IMR-90 (cell line): ENCODE results near the gene PDGFD. TPM values are rescaled to one million over a fixed set of nuclear protein-coding genes. Genes with fewer than 3 reads are reported as not detected.

ENCODE experiments used
- ATAC-seq: fragments of 200-7000 bp; cut with Tn5 transposase; 2 replicates; pipeline ENCODE4 v1.9.1; 2020; ENCODE audit warnings: low read depth, mild to moderate bottlenecking, moderate library complexity
- BruUV-seq: library from RNA; stranded (reverse); fragments of 400-500 nt; replicated peaks from 2 replicates; lab custom pipeline; 2021; lab: Mats Ljungman, UMichigan
- CTCF ChIA-PET: fragments of 300-600 bp; formaldehyde crosslinking; extraction: SDS; loops from one replicate; lab custom pipeline; 2021; ENCODE audit warnings: antibody characterized with exemption; lab: Yijun Ruan, JAX
- POLR2A ChIA-PET: fragments of 300-600 bp; sonication (Branson Sonifier 250); formaldehyde crosslinking; loops from one replicate; lab custom pipeline; 2022; ENCODE audit warnings: antibody characterized with exemption; ENCODE audit not compliant: unreplicated experiment; lab: Charles Lee
- DNase-seq: peaks from one replicate; pipeline ENCODE4 v3.0.0; 2013
- H2AFZ ChIP-seq: replicated peaks from 2 replicates; pipeline ENCODE3; 2013; ENCODE audit warnings: low read length, mild to moderate bottlenecking; ENCODE audit not compliant: poor library complexity
- H2AK5ac ChIP-seq: 2 replicates; pipeline ENCODE4 v1.6.1; 2013; ENCODE audit warnings: low read depth, low read length, inconsistent platforms
- H2AK9ac ChIP-seq: replicated peaks from 2 replicates; pipeline ENCODE3; 2013; ENCODE audit warnings: mild to moderate bottlenecking, low read depth, low read length, moderate library complexity; ENCODE audit not compliant: poor library complexity
- H2BK120ac ChIP-seq: 2 replicates; pipeline ENCODE4 v1.6.1; 2013; ENCODE audit warnings: low read depth, low read length, inconsistent platforms
- H2BK15ac ChIP-seq: 3 replicates; pipeline ENCODE4 v1.6.1; 2013; ENCODE audit warnings: low read depth, low read length, inconsistent platforms
- H2BK20ac ChIP-seq: 2 replicates; pipeline ENCODE4 v1.6.1; 2013; ENCODE audit warnings: low read depth, mild to moderate bottlenecking, inconsistent platforms, low read length, moderate library complexity
- H2BK5ac ChIP-seq: 2 replicates; pipeline ENCODE4 v1.6.1; 2013; ENCODE audit warnings: mild to moderate bottlenecking, low read depth, low read length, inconsistent platforms; ENCODE audit not compliant: poor library complexity, severe bottlenecking
- H3K14ac ChIP-seq: replicated peaks from 2 replicates; pipeline ENCODE4 v1.6.1; 2013; ENCODE audit warnings: low read depth, low read length, inconsistent platforms
- H3K18ac ChIP-seq: 2 replicates; pipeline ENCODE4 v1.6.1; 2013; ENCODE audit warnings: low read depth, low read length, control low read depth
- H3K23ac ChIP-seq: 2 replicates; pipeline ENCODE4 v1.6.1; 2013; ENCODE audit warnings: low read depth, low read length, inconsistent platforms
- H3K27ac ChIP-seq: 2 replicates; pipeline ENCODE4 v1.5.1; 2013; ENCODE audit warnings: mild to moderate bottlenecking, control low read depth, low read length; ENCODE audit not compliant: insufficient read depth
- H3K27me3 ChIP-seq: 2 replicates; pipeline ENCODE4 v1.6.1; 2013; ENCODE audit warnings: low read length; ENCODE audit not compliant: control insufficient read depth, insufficient read depth
- H3K36me3 ChIP-seq: 2 replicates; pipeline ENCODE4 v1.6.1; 2013; ENCODE audit warnings: low read length, mixed read lengths; ENCODE audit not compliant: control insufficient read depth, insufficient read depth
- H3K4ac ChIP-seq: 2 replicates; pipeline ENCODE4 v1.6.1; 2013; ENCODE audit warnings: low read depth, low read length, inconsistent platforms
- H3K4me1 ChIP-seq: 2 replicates; pipeline ENCODE4 v1.6.1; 2013; ENCODE audit warnings: low read length, mixed read lengths; ENCODE audit not compliant: control insufficient read depth, insufficient read depth
- H3K4me2 ChIP-seq: 2 replicates; pipeline ENCODE4 v1.6.1; 2013; ENCODE audit warnings: low read depth, mild to moderate bottlenecking, control low read depth, low read length, moderate library complexity
- H3K4me3 ChIP-seq: 2 replicates; pipeline ENCODE4 v1.5.1; 2013; ENCODE audit warnings: low read depth, mild to moderate bottlenecking, control low read depth, low read length, moderate library complexity; ENCODE audit not compliant: insufficient read depth
- H3K56ac ChIP-seq: 2 replicates; pipeline ENCODE4 v1.6.1; 2013; ENCODE audit warnings: low read length, inconsistent platforms; ENCODE audit not compliant: insufficient read depth; ENCODE audit errors: extremely low read depth
- H3K79me1 ChIP-seq, 2 experiments: 2 replicates each; pipeline ENCODE4 v1.6.1; 2013; ENCODE audit warnings: low read length in 2 of 2, inconsistent platforms in 1 of 2, low read depth in 1 of 2
- H3K9ac ChIP-seq: 2 replicates; pipeline ENCODE4 v1.6.1; 2013; ENCODE audit warnings: low read depth, low read length, control low read depth
- H3K9me1 ChIP-seq: 2 replicates; pipeline ENCODE4 v1.6.1; 2013; ENCODE audit warnings: low read length, inconsistent platforms; ENCODE audit not compliant: insufficient read depth
- H3K9me3 ChIP-seq: 2 replicates; pipeline ENCODE4 v1.6.1; 2013; ENCODE audit warnings: low read length; ENCODE audit not compliant: control insufficient read depth, insufficient read depth
- H4K20me1 ChIP-seq: 2 replicates; pipeline ENCODE4 v1.6.1; 2013; ENCODE audit warnings: low read length, inconsistent platforms; ENCODE audit not compliant: insufficient read depth
- H4K5ac ChIP-seq: 2 replicates; pipeline ENCODE4 v1.6.1; 2013; ENCODE audit warnings: mild to moderate bottlenecking, low read depth, low read length, control low read depth
- H4K8ac ChIP-seq, 2 experiments: 2 replicates each; pipeline ENCODE4 v1.6.1; 2013; ENCODE audit warnings: low read depth in 2 of 2, low read length in 2 of 2, control low read depth in 1 of 2, inconsistent platforms in 1 of 2
- H4K91ac ChIP-seq: 2 replicates; pipeline ENCODE4 v1.6.1; 2013; ENCODE audit warnings: low read depth, low read length, inconsistent platforms; ENCODE audit not compliant: insufficient read depth
- BHLHE40 ChIP-seq: fragments of 150-350 bp; IDR thresholded peaks from 2 replicates; pipeline ENCODE4 v1.6.1; 2016; ENCODE audit warnings: mild to moderate bottlenecking, low read depth, low read length
- CEBPB ChIP-seq: IDR thresholded peaks from 2 replicates; pipeline ENCODE4 v1.6.1; 2012; ENCODE audit warnings: low read depth, low read length, improper control_type of control experiment
- CHD1 ChIP-seq: IDR thresholded peaks from 2 replicates; pipeline ENCODE4 v1.6.1; 2012; ENCODE audit warnings: low read depth, low read length, improper control_type of control experiment
- FOS ChIP-seq: fragments of 150-350 bp; IDR thresholded peaks from 2 replicates; pipeline ENCODE4 v1.6.1; 2016; ENCODE audit warnings: low read depth, low read length
- MAFK ChIP-seq: IDR thresholded peaks from 2 replicates; pipeline ENCODE4 v1.6.1; 2012; ENCODE audit warnings: low read depth, low read length, improper control_type of control experiment
- MAZ ChIP-seq: IDR thresholded peaks from 2 replicates; pipeline ENCODE4 v1.6.1; 2012; ENCODE audit warnings: low read depth, mild to moderate bottlenecking, low read length, improper control_type of control experiment, moderate library complexity, borderline replicate concordance
- MXI1 ChIP-seq: IDR thresholded peaks from 2 replicates; pipeline ENCODE4 v1.6.1; 2012; ENCODE audit warnings: low read depth, mild to moderate bottlenecking, low read length, moderate library complexity, borderline replicate concordance
- NFE2L2 ChIP-seq: fragments of 150-350 bp; IDR thresholded peaks from 2 replicates; pipeline ENCODE4 v1.6.1; 2016; ENCODE audit warnings: low read depth, mild to moderate bottlenecking, low read length
- POLR2A ChIP-seq: IDR thresholded peaks from 2 replicates; pipeline ENCODE4 v1.6.1; 2012; ENCODE audit warnings: mild to moderate bottlenecking, low read depth, low read length
- RAD21 ChIP-seq: IDR thresholded peaks from 2 replicates; pipeline ENCODE4 v1.6.1; 2012; ENCODE audit warnings: low read length, improper control_type of control experiment
- RCOR1 ChIP-seq: IDR thresholded peaks from 2 replicates; pipeline ENCODE4 v1.6.1; 2012; ENCODE audit warnings: mild to moderate bottlenecking, low read length, improper control_type of control experiment; ENCODE audit not compliant: insufficient replicate concordance
- RFX5 ChIP-seq: IDR thresholded peaks from 2 replicates; pipeline ENCODE4 v1.8.0; 2012; ENCODE audit warnings: low read depth, mild to moderate bottlenecking, low read length, moderate library complexity
- SMC3 ChIP-seq: fragments of 150-350 bp; IDR thresholded peaks from 2 replicates; pipeline ENCODE4 v1.6.1; 2016; ENCODE audit warnings: low read depth, mild to moderate bottlenecking, antibody characterized with exemption, low read length, moderate library complexity
- WGBS, 2 experiments: methylation state at CpG; one replicate each; pipeline versions ENCODE4 v1.1.5 to v1.1.7; 2013; ENCODE audit warnings: missing lambda C conversion rate in 2 of 2; ENCODE audit not compliant: insufficient read length in 1 of 2; ENCODE audit errors: extremely low coverage in 2 of 2; 5-methylcytosine and 5-hydroxymethylcytosine counted together
- dilution Hi-C: fragments of 300-500 bp; cut with HindIII; formaldehyde crosslinking; loops from one replicate; pipeline ENCODE4 v1.14.3; 2018; ENCODE audit warnings: low sequenced_read_pairs; ENCODE audit not compliant: unreplicated experiment
- in situ Hi-C: fragments of 300-500 bp; cut with MboI; formaldehyde crosslinking; loops from 3 replicates; pipeline ENCODE4 v1.14.3; 2019; ENCODE audit warnings: low sequenced_read_pairs, inconsistent platforms, mixed read lengths
- intact Hi-C: fragments of 100-400 bp; cut with micrococcal nuclease; formaldehyde crosslinking; loops from 2 replicates; pipeline ENCODE4 v1.10.0; 2022
- polyA plus RNA-seq, 3 experiments: library from polyadenylated mRNA; depleted of rRNA; stranded (reverse); fragments of >200 nt; gene quantifications; 2 replicates each; pipeline ENCODE4 v1.2.3, GENCODE V29; 2012; ENCODE audit warnings: low replicate concordance in 1 of 3
- total RNA-seq: library from RNA; depleted of rRNA; stranded (reverse); fragments of >200 nt; gene quantifications from 2 replicates; pipeline ENCODE4 v1.2.3, GENCODE V29; 2012
- TF ChIP-seq, protein P1 (sequence below): fragments of 150-350 bp; IDR thresholded peaks from 2 replicates; pipeline ENCODE4 v1.6.1; 2016; ENCODE audit warnings: low read depth, mild to moderate bottlenecking, low read length, moderate library complexity, borderline replicate concordance
- TF ChIP-seq, protein P2 (sequence below): fragments of 150-350 bp; IDR thresholded peaks from 2 replicates; pipeline ENCODE4 v1.6.1; 2017; ENCODE audit warnings: mild to moderate bottlenecking, antibody characterized with exemption, low read length, low read depth
- TF ChIP-seq, protein P3 (sequence below): conservative IDR thresholded peaks from 2 replicates; pipeline ENCODE4 v1.5.1; 2012; ENCODE audit warnings: mild to moderate bottlenecking, low read depth, low read length, improper control_type of control experiment

PDGFD gene
- total and polyA plus RNA-seq, 2 of the 4 experiments (the other 2 are of a cell fraction): 2.1 to 3.0 TPM

DNA sequence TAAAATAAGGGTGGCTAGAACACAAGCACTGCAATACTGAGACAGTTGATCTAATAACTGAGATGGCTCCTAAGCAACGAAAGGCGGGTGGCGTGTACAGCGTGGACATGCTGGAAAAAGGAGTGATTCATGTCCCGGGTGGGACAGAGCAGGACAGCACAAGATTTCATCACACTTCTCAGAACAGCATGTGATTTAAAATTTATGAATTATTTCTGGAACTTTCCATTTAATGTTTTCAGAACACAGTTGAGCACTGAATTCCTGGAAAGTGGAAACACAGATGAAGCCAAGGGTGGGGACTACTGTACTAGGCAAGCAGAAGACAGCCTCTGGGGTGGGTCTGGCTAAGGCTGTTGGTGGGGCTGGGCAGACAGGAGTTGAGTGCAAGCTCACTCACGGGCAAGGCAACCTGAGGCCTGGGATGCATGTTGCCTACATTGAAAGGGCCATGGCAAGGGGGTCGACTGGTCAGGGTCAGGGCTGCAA, 293.1 kb downstream of the PDGFD start:
- H2BK20ac ChIP-seq: no peak overlapping the region
- intact Hi-C loops: no loop called here

More for the DNA sequence above, 293.1 kb downstream of the PDGFD start:
- ATAC-seq: no peak
- no peak for DNase-seq
- H3K27me3 ChIP-seq: no peaks in the 10 kb centered on the region
- no peak overlapping the region for H3K4me3 ChIP-seq
- no peak overlapping the region for H3K4ac ChIP-seq
- no peak overlapping the region for H2BK15ac ChIP-seq
- H3K18ac ChIP-seq: no peak overlapping the region
- H3K9ac ChIP-seq: no peak overlapping the region
- ChIA-PET CTCF (no interaction called here), POLR2A (no interaction called here)
- no peaks in the 10 kb centered on the region for H4K20me1 ChIP-seq
- H3K4me1 ChIP-seq: no peaks in the 10 kb centered on the region
- H2AFZ ChIP-seq: no peak overlapping the region
- in situ Hi-C loops: no loop called here
- H3K79me1 ChIP-seq: no peaks in the 10 kb centered on the region
- no peak overlapping the region for H3K23ac ChIP-seq
- no peak overlapping the region for H3K27ac ChIP-seq
- no peak overlapping the region for H2BK5ac ChIP-seq
- no peak overlapping the region for H2BK120ac ChIP-seq
- no peaks in the 10 kb centered on the region for H3K9me1 ChIP-seq
- TF ChIP-seq CEBPB (no peak), POLR2A (no peak), NFE2L2 (no peak), SMC3 (no peak), BHLHE40 (no peak), RCOR1 (no peak), MAZ (no peak), RAD21 (no peak), FOS (no peak), RFX5 (no peak), MAFK (no peak), MXI1 (no peak), CHD1 (no peak)
- TF ChIP-seq, protein P1, sequence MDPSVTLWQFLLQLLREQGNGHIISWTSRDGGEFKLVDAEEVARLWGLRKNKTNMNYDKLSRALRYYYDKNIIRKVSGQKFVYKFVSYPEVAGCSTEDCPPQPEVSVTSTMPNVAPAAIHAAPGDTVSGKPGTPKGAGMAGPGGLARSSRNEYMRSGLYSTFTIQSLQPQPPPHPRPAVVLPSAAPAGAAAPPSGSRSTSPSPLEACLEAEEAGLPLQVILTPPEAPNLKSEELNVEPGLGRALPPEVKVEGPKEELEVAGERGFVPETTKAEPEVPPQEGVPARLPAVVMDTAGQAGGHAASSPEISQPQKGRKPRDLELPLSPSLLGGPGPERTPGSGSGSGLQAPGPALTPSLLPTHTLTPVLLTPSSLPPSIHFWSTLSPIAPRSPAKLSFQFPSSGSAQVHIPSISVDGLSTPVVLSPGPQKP: no peak
- TF ChIP-seq, protein P2, sequence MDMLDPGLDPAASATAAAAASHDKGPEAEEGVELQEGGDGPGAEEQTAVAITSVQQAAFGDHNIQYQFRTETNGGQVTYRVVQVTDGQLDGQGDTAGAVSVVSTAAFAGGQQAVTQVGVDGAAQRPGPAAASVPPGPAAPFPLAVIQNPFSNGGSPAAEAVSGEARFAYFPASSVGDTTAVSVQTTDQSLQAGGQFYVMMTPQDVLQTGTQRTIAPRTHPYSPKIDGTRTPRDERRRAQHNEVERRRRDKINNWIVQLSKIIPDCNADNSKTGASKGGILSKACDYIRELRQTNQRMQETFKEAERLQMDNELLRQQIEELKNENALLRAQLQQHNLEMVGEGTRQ: no peak
- TF ChIP-seq, protein P3, sequence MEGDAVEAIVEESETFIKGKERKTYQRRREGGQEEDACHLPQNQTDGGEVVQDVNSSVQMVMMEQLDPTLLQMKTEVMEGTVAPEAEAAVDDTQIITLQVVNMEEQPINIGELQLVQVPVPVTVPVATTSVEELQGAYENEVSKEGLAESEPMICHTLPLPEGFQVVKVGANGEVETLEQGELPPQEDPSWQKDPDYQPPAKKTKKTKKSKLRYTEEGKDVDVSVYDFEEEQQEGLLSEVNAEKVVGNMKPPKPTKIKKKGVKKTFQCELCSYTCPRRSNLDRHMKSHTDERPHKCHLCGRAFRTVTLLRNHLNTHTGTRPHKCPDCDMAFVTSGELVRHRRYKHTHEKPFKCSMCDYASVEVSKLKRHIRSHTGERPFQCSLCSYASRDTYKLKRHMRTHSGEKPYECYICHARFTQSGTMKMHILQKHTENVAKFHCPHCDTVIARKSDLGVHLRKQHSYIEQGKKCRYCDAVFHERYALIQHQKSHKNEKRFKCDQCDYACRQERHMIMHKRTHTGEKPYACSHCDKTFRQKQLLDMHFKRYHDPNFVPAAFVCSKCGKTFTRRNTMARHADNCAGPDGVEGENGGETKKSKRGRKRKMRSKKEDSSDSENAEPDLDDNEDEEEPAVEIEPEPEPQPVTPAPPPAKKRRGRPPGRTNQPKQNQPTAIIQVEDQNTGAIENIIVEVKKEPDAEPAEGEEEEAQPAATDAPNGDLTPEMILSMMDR: no peak
- H2AK5ac ChIP-seq: no peak overlapping the region
- BruUV-seq: no TSS peak
- no peak overlapping the region for H4K8ac ChIP-seq
- no peak overlapping the region for H4K91ac ChIP-seq
- H3K9me3 ChIP-seq: no peaks in the 10 kb centered on the region
- no peak overlapping the region for H3K4me2 ChIP-seq
- peak overlapping the region; percentile 51 for H2AK9ac ChIP-seq
- no peak overlapping the region for H3K56ac ChIP-seq
- dilution Hi-C loops: no loop called here
- H3K36me3 ChIP-seq: no peaks in the 10 kb centered on the region
- 81% methylated on average over 2 of the region's 7 CpGs; no CpG with 5 or more reads in 1 of the 2 experiments for WGBS, 2 experiments
- H4K5ac ChIP-seq: no peak overlapping the region
- H3K14ac ChIP-seq: no peak overlapping the region
